H1 (cell line): ENCODE measurements around the gene LRRC14B. TPM values are rescaled to one million over a fixed set of nuclear protein-coding genes. Genes with fewer than 3 reads are reported as not detected.

Experiments
- CTCF ChIA-PET: fragments of 300-600 bp; sonication (Branson Sonifier 250); formaldehyde crosslinking; loops from one replicate; lab custom pipeline; 2021; ENCODE audit not compliant: partially characterized antibody; lab: Charles Lee
- POLR2A ChIA-PET: fragments of 300-600 bp; sonication (Branson Sonifier 250); formaldehyde crosslinking; loops from one replicate; lab custom pipeline; 2021; ENCODE audit warnings: inconsistent platforms; ENCODE audit not compliant: partially characterized antibody; lab: Charles Lee
- DNase-seq, 2 experiments: peaks; one replicate each; pipeline versions ENCODE4 v3.0.0 to v3.0.0-alpha.2; 2010 to 2022; ENCODE audit warnings: low spot score in 2 of 2, low read depth in 1 of 2, mixed read lengths in 1 of 2
- FAIRE-seq: peaks from 2 replicates; lab custom pipeline; 2011; peaks lifted over from hg19 to GRCh38; lab: Jason Lieb, UNC
- H2AFZ ChIP-seq: 2 replicates; pipeline ENCODE4 v1.8.1; 2012; ENCODE audit warnings: low read length, inconsistent platforms
- H2AK5ac ChIP-seq: 2 replicates; pipeline ENCODE4 v1.6.1; 2013; ENCODE audit warnings: low read depth, low read length
- H2BK120ac ChIP-seq: replicated peaks from 2 replicates; pipeline ENCODE3; 2013; ENCODE audit warnings: low read depth, low read length, inconsistent platforms
- H2BK12ac ChIP-seq: 2 replicates; pipeline ENCODE4 v1.6.1; 2013; ENCODE audit warnings: low read depth, low read length
- H2BK15ac ChIP-seq: 2 replicates; pipeline ENCODE4 v1.6.1; 2013; ENCODE audit warnings: low read length
- H2BK20ac ChIP-seq: 2 replicates; pipeline ENCODE4 v1.6.1; 2013; ENCODE audit warnings: low read length
- H2BK5ac ChIP-seq: 2 replicates; pipeline ENCODE4 v1.6.1; 2013; ENCODE audit warnings: low read depth, low read length
- H3K14ac ChIP-seq: 2 replicates; pipeline ENCODE4 v1.6.1; 2013; ENCODE audit warnings: inconsistent platforms; ENCODE audit not compliant: insufficient read length
- H3K18ac ChIP-seq: 2 replicates; pipeline ENCODE4 v1.6.1; 2013; ENCODE audit warnings: low read length; ENCODE audit errors: extremely low read depth
- H3K23ac ChIP-seq: 2 replicates; pipeline ENCODE4 v1.6.1; 2013; ENCODE audit warnings: inconsistent platforms; ENCODE audit not compliant: insufficient read length
- H3K23me2 ChIP-seq: 2 replicates; pipeline ENCODE4 v1.6.1; 2013; ENCODE audit warnings: low read depth, low read length
- H3K27ac ChIP-seq: 2 replicates; pipeline ENCODE4 v1.6.1; 2011; ENCODE audit warnings: low read depth, low read length, inconsistent platforms
- H3K27me3 ChIP-seq, 4 experiments: replicated peaks in 1 of 4; 1 replicate in 1 of 4; 2 replicates in 3 of 4; pipeline versions ENCODE4 v1.6.1 to v1.8.1; 2011 to 2013; ENCODE audit warnings: low read length in 3 of 4, mild to moderate bottlenecking in 3 of 4, inconsistent platforms in 2 of 4, mixed read lengths in 2 of 4, moderate library complexity in 1 of 4; ENCODE audit not compliant: control insufficient read depth in 3 of 4, insufficient read depth in 3 of 4; ENCODE audit errors: extremely low read depth in 1 of 4
- H3K36me3 ChIP-seq, 4 experiments: 2 replicates each; pipeline versions ENCODE4 v1.6.1 to v1.8.1; 2011 to 2013; ENCODE audit warnings: mild to moderate bottlenecking in 4 of 4, low read length in 3 of 4, moderate library complexity in 2 of 4, control low read depth in 1 of 4, inconsistent platforms in 1 of 4; ENCODE audit not compliant: insufficient read depth in 4 of 4, control insufficient read depth in 2 of 4
- H3K4ac ChIP-seq: replicated peaks from 2 replicates; pipeline ENCODE3; 2013; ENCODE audit warnings: low read length, low read depth, mixed read lengths, inconsistent platforms; ENCODE audit not compliant: insufficient read length
- H3K4me1 ChIP-seq, 4 experiments: replicated peaks in 1 of 4; 1 replicate in 1 of 4; 2 replicates in 3 of 4; pipeline versions ENCODE4 v1.6.1 to v1.8.1; 2011 to 2013; ENCODE audit warnings: low read length in 3 of 4, inconsistent platforms in 2 of 4, mixed read lengths in 1 of 4; ENCODE audit not compliant: insufficient read depth in 4 of 4, control insufficient read depth in 3 of 4
- H3K4me2 ChIP-seq, 2 experiments: 2 replicates each; pipeline versions ENCODE4 v1.6.1 to v1.8.1; 2011 to 2013; ENCODE audit warnings: low read depth in 2 of 2, low read length in 2 of 2, control low read depth in 1 of 2, inconsistent platforms in 1 of 2, mild to moderate bottlenecking in 1 of 2; ENCODE audit not compliant: insufficient read depth in 1 of 2
- H3K4me3 ChIP-seq, 4 experiments: fragments of 200-600, 300-600 bp in 1 of 4; sonication (generic), shearing (Covaris generic), sonication (Bioruptor Twin) in 1 of 4; 2 replicates each; pipeline versions ENCODE4 v1.5.1 to v1.8.1; 2011 to 2016; ENCODE audit warnings: low read length in 4 of 4, low read depth in 3 of 4, control low read depth in 2 of 4, inconsistent platforms in 2 of 4, mild to moderate bottlenecking in 2 of 4, mixed read lengths in 1 of 4, moderate library complexity in 1 of 4; ENCODE audit not compliant: insufficient read depth in 2 of 4; ENCODE audit errors: extremely low read depth in 1 of 4
- H3K56ac ChIP-seq: replicated peaks from 2 replicates; pipeline ENCODE3; 2013; ENCODE audit warnings: low read depth, mild to moderate bottlenecking, mixed read lengths, low read length, inconsistent platforms; ENCODE audit not compliant: insufficient read length
- H3K79me1 ChIP-seq: 2 replicates; pipeline ENCODE4 v1.6.1; 2013; ENCODE audit warnings: low read depth, low read length, control low read depth
- H3K79me2 ChIP-seq, 2 experiments: 2 replicates each; pipeline versions ENCODE4 v1.6.1 to v1.8.1; 2012 to 2013; ENCODE audit warnings: low read length in 2 of 2, mild to moderate bottlenecking in 2 of 2, inconsistent platforms in 1 of 2; ENCODE audit not compliant: insufficient read depth in 2 of 2, control insufficient read depth in 1 of 2
- H3K9ac ChIP-seq, 4 experiments: replicated peaks in 1 of 4; 1 replicate in 1 of 4; 2 replicates in 3 of 4; pipeline versions ENCODE4 v1.6.1 to v1.8.1; 2011 to 2013; ENCODE audit warnings: low read depth in 3 of 4, low read length in 3 of 4, control low read depth in 2 of 4, mild to moderate bottlenecking in 2 of 4, moderate library complexity in 2 of 4, inconsistent platforms in 1 of 4; ENCODE audit errors: extremely low read depth in 1 of 4
- H3K9me3 ChIP-seq, 2 experiments: 2 replicates each; pipeline versions ENCODE4 v1.6.1 to v1.8.1; 2012 to 2013; ENCODE audit warnings: mild to moderate bottlenecking in 2 of 2, moderate library complexity in 2 of 2, control low read depth in 1 of 2, inconsistent platforms in 1 of 2, low read depth in 1 of 2, low read length in 1 of 2, mixed read lengths in 1 of 2; ENCODE audit not compliant: insufficient read depth in 2 of 2
- H4K20me1 ChIP-seq, 2 experiments: replicated peaks in 1 of 2; 2 replicates each; pipeline versions ENCODE3 to v1.8.1; 2011 to 2013; ENCODE audit warnings: inconsistent platforms in 2 of 2, low read length in 2 of 2, mild to moderate bottlenecking in 1 of 2; ENCODE audit not compliant: insufficient read depth in 2 of 2, control insufficient read depth in 1 of 2
- H4K5ac ChIP-seq: 2 replicates; pipeline ENCODE4 v1.6.1; 2013; ENCODE audit warnings: low read length, low read depth, mixed read lengths, inconsistent platforms; ENCODE audit not compliant: insufficient read length
- H4K8ac ChIP-seq: 2 replicates; pipeline ENCODE4 v1.8.0; 2013; ENCODE audit warnings: mild to moderate bottlenecking, moderate library complexity, low read length, inconsistent platforms; ENCODE audit not compliant: insufficient read depth; ENCODE audit errors: extremely low read depth
- H4K91ac ChIP-seq: replicated peaks from 2 replicates; pipeline ENCODE3; 2013; ENCODE audit warnings: low read length, mixed read lengths, inconsistent platforms; ENCODE audit not compliant: insufficient read length
- KDM1A ChIP-seq: fragments of 200-600, 300-600 bp; sonication (generic); IDR thresholded peaks from 2 replicates; pipeline ENCODE4 v1.7.1; 2016; ENCODE audit warnings: mild to moderate bottlenecking, low read length, borderline replicate concordance
- WGBS, 2 experiments: shearing (Covaris generic) in 1 of 2; methylation state at CpG; one replicate each; pipeline versions ENCODE4 v1.1.6 to v1.1.7; 2013 to 2015; ENCODE audit warnings: low lambda C conversion rate in 2 of 2, mixed read lengths in 2 of 2, inconsistent platforms in 1 of 2, low coverage in 1 of 2, missing lambda C conversion rate in 1 of 2; ENCODE audit not compliant: insufficient replicate concordance in 2 of 2, insufficient coverage in 1 of 2, insufficient read length in 1 of 2; ENCODE audit errors: extremely low coverage in 1 of 2, missing lambda C conversion rate in 1 of 2; 5-methylcytosine and 5-hydroxymethylcytosine counted together
- polyA plus RNA-seq, 7 experiments: library from polyadenylated mRNA; depleted of rRNA in 3 of 7; stranded (reverse) in 5 of 7; unstranded in 2 of 7; fragments of >200 nt in 5 of 7; fragments of 200-250 nt in 2 of 7; gene quantifications; 1 replicate in 5 of 7; 2 replicates in 1 of 7; 4 replicates in 1 of 7; pipeline versions ENCODE4 v1.2.1 to v1.2.3, GENCODE V29; 2011 to 2013; ENCODE audit warnings: missing spikeins in 2 of 7, mixed read lengths in 2 of 7
- total RNA-seq: library from RNA; stranded (reverse); fragmentation: NEBNext Ultra II Directional; extraction: Animal tissue kit (Norgen Biotek cat#: 25700); gene quantifications from 2 replicates; pipeline ENCODE4 v1.2.1, GENCODE V29; 2021

LRRC14B gene
- total and polyA plus RNA-seq, 2 of the 8 experiments (the other 6 are each of a cell fraction or from before 2014, with no cell fraction given) = not detected

GRCh38 chr5:201672-202071, 10.4 kb downstream of the LRRC14B start:
- Histone ChIP-seq H3K4me1 (no peaks in the 10 kb centered on the region), H2BK5ac (no peak overlapping the region), H3K23ac (no peak overlapping the region), H3K23me2 (no peaks in the 10 kb centered on the region), H3K27ac (no peak overlapping the region), H3K14ac (no peak overlapping the region), H3K9me3 (no peaks in the 10 kb centered on the region), H3K4me2 (no peak overlapping the region), H3K79me1 (no peaks in the 10 kb centered on the region; the same call in 1 of the 2 replicates), H3K4me3 (no peak overlapping the region), H3K79me2 (peaks cover 0 to 2% of the 10 kb centered on the region in 2 experiments; a peak in 1 of 4 replicates), H3K56ac (no peak overlapping the region), H4K5ac (no peak overlapping the region), H4K20me1 (peaks cover 4 to 13% of the 10 kb centered on the region in 2 experiments), H4K91ac (no peak overlapping the region), H2AK5ac (no peak overlapping the region), H3K9ac (no peak overlapping the region), H2BK120ac (no peak overlapping the region), H3K18ac (no peak overlapping the region), H2BK12ac (no peak overlapping the region), H3K27me3 (no peaks in the 10 kb centered on the region), H2BK20ac (no peak overlapping the region), H3K36me3 (peaks cover 2 to 16% (median 10%) of the 10 kb centered on the region in 4 experiments), H4K8ac (no peak overlapping the region), H3K4ac (no peak overlapping the region), H2BK15ac (no peak overlapping the region), H2AFZ (no peak overlapping the region)
- FAIRE-seq = no peak
- CTCF ChIA-PET = interaction anchor here (1.0 kb wide), 1 partner anchor 13 kb away, joined by 4 read pairs; no protein-coding TSS in a partner anchor
- POLR2A ChIA-PET = interaction anchor here (1.1 kb wide), 1 partner anchor 10 kb away, joined by 3 read pairs; the partner anchor contains the start of gene LRRC14B
- TF ChIP-seq KDM1A = no peak
- DNase-seq = no peak
- WGBS, 2 experiments = 87% methylated on average over 8 of the region's 8 CpGs; no CpG with 5 or more reads in 1 of the 2 experiments
